GM19397 (cell line): ENCODE results near the gene TAF11L3.
"Not testable (repeated sequence)": the region's sequence is repeated elsewhere in the genome, so short reads cannot be mapped to it uniquely, and the experiment has no call there.

Experiments used
- ATAC-seq: cut with Tn5 transposase; IDR thresholded peaks from one replicate; pipeline ENCODE4 v1.9.1; 2021; ENCODE audit warnings: mild to moderate bottlenecking, moderate library complexity; ENCODE audit not compliant: unreplicated experiment

TAF11L3 gene

GRCh38 chr5:17518067-17518466 is at the start of gene TAF11L3:
Gene TAF11L3 (plus strand): TSS chr5:17518367.
- not testable (repeated sequence) for ATAC-seq

GRCh38 chr5:17470064-17470463 is 48.1 kb upstream of the TAF11L3 start:
- ATAC-seq: no peak

- ATAC-seq: not testable (repeated sequence)
These were observed 43.1 kb upstream of the TAF11L3 start for GRCh38 chr5:17475064-17475463.

- ATAC-seq: no peak
These were observed 41.1 kb upstream of the TAF11L3 start for GRCh38 chr5:17477043-17477442.

GRCh38 chr5:17477573-17478265 is 40.4 kb upstream of the TAF11L3 start:
- ATAC-seq: no peak

- no peak for ATAC-seq
These were observed 36.8 kb upstream of the TAF11L3 start for GRCh38 chr5:17481378-17481777.

GRCh38 chr5:17482790-17483189 is 35.4 kb upstream of the TAF11L3 start:
- no peak for ATAC-seq

GRCh38 chr5:17486464-17487173 is 31.5 kb upstream of the TAF11L3 start:
- not testable (repeated sequence) for ATAC-seq

- no peak for ATAC-seq
These were observed 31.0 kb upstream of the TAF11L3 start for GRCh38 chr5:17487174-17487512.

GRCh38 chr5:17491257-17491656 is 26.9 kb upstream of the TAF11L3 start:
- ATAC-seq: not testable (repeated sequence)

- ATAC-seq: no peak
These were observed 25.4 kb upstream of the TAF11L3 start for GRCh38 chr5:17492770-17493169.

- no peak for ATAC-seq
These were observed 20.7 kb upstream of the TAF11L3 start for GRCh38 chr5:17497446-17497845.

GRCh38 chr5:17497931-17498330 is 20.2 kb upstream of the TAF11L3 start, which contains the start of gene TAF11L2:
Gene TAF11L2 (plus strand): TSS chr5:17498231.
- ATAC-seq: not testable (repeated sequence)

GRCh38 chr5:17511775-17512325 is 6.3 kb upstream of the TAF11L3 start:
- ATAC-seq: no peak

- ATAC-seq: not testable (repeated sequence)
These were observed 641 bp upstream of the TAF11L3 start for GRCh38 chr5:17517526-17517925.

GRCh38 chr5:17519508-17519907 is 1.3 kb downstream of the TAF11L3 start:
- not testable (repeated sequence) for ATAC-seq

- not testable (repeated sequence) for ATAC-seq
These were observed 3.3 kb downstream of the TAF11L3 start, which contains the start of gene TAF11L4 for GRCh38 chr5:17521501-17521900. Gene TAF11L4 (plus strand): TSS chr5:17521801.

GRCh38 chr5:17524935-17525334 is 6.8 kb downstream of the TAF11L3 start, which contains the start of gene TAF11L5:
Gene TAF11L5 (plus strand): TSS chr5:17525235.
- not testable (repeated sequence) for ATAC-seq

GRCh38 chr5:17526504-17526903 is 8.3 kb downstream of the TAF11L3 start:
- ATAC-seq: not testable (repeated sequence)

GRCh38 chr5:17528369-17528768 is 10.2 kb downstream of the TAF11L3 start, which contains the start of gene TAF11L6:
Gene TAF11L6 (plus strand): TSS chr5:17528669.
- not testable (repeated sequence) for ATAC-seq
